GM23248 (cell line): ENCODE data around the gene WNT7B. TPM values are rescaled to one million over a fixed set of nuclear protein-coding genes. Genes with fewer than 3 reads are reported as not detected.

Experiments
- DNase-seq: peaks from one replicate; pipeline ENCODE4 v3.0.0-alpha.2; 2015
- H2AFZ ChIP-seq: fragments of 200-600 bp; sonication (generic); 2 replicates; pipeline ENCODE4 v1.6.1; 2016; ENCODE audit warnings: antibody characterized with exemption
- H3F3A ChIP-seq: fragments of 200-600 bp; sonication (generic); 2 replicates; pipeline ENCODE4 v1.6.1; 2016; ENCODE audit warnings: mild to moderate bottlenecking, antibody characterized with exemption, mixed run types; ENCODE audit not compliant: insufficient read depth
- H3K27ac ChIP-seq: fragments of 200-600 bp; sonication (generic); 2 replicates; pipeline ENCODE4 v1.5.1; 2016; ENCODE audit warnings: mild to moderate bottlenecking
- H3K27me3 ChIP-seq: fragments of 200-600 bp; sonication (generic); replicated peaks from 2 replicates; pipeline ENCODE4 v1.6.1; 2016; ENCODE audit warnings: mild to moderate bottlenecking; ENCODE audit not compliant: insufficient read depth
- H3K36me3 ChIP-seq: fragments of 200-600 bp; sonication (generic); 2 replicates; pipeline ENCODE4 v1.6.1; 2016; ENCODE audit warnings: low read depth, mild to moderate bottlenecking
- H3K4me1 ChIP-seq: fragments of 200-600 bp; sonication (generic); 2 replicates; pipeline ENCODE4 v1.6.1; 2016; ENCODE audit warnings: mild to moderate bottlenecking; ENCODE audit not compliant: insufficient read depth
- H3K4me2 ChIP-seq: fragments of 200-600 bp; sonication (generic); one replicate; pipeline ENCODE4 v1.6.1; 2016; ENCODE audit warnings: mild to moderate bottlenecking; ENCODE audit not compliant: unreplicated experiment
- H3K4me3 ChIP-seq: fragments of 200-600 bp; sonication (generic); 2 replicates; pipeline ENCODE4 v1.5.1; 2016; ENCODE audit warnings: mild to moderate bottlenecking
- H3K79me2 ChIP-seq: fragments of 200-600 bp; sonication (generic); 2 replicates; pipeline ENCODE4 v1.6.1; 2016; ENCODE audit warnings: mild to moderate bottlenecking; ENCODE audit not compliant: insufficient read depth
- H3K9ac ChIP-seq: fragments of 200-600 bp; sonication (generic); 2 replicates; pipeline ENCODE4 v1.6.1; 2016; ENCODE audit warnings: mild to moderate bottlenecking
- H3K9me2 ChIP-seq: fragments of 200-600 bp; sonication (generic); 2 replicates; pipeline ENCODE4 v1.6.1; 2016; ENCODE audit warnings: mixed run types, mild to moderate bottlenecking, moderate library complexity; ENCODE audit not compliant: insufficient read depth
- H3K9me3 ChIP-seq: fragments of 200-600 bp; sonication (generic); one replicate; pipeline ENCODE4 v1.6.1; 2017; ENCODE audit warnings: low read depth
- H4K20me1 ChIP-seq: fragments of 200-600 bp; sonication (generic); 2 replicates; pipeline ENCODE4 v1.6.0; 2016; ENCODE audit not compliant: insufficient read depth
- EZH2 ChIP-seq: fragments of 200-600 bp; sonication (generic); IDR thresholded peaks from 2 replicates; pipeline ENCODE4 v1.6.1; 2018; ENCODE audit warnings: antibody characterized with exemption, mild to moderate bottlenecking; ENCODE audit not compliant: insufficient read depth, poor library complexity, severe bottlenecking
- EZH2phosphoT487 ChIP-seq: fragments of 200-600 bp; sonication (generic); IDR thresholded peaks from 2 replicates; pipeline ENCODE4 v1.6.1; 2018; ENCODE audit warnings: antibody characterized with exemption, moderate library complexity, mild to moderate bottlenecking, low read depth; ENCODE audit not compliant: insufficient read depth
- WGBS, 2 experiments: methylation state at CpG; one replicate each; pipeline ENCODE4 v1.1.6; 2015 to 2017; ENCODE audit warnings: low lambda C conversion rate in 2 of 2, low coverage in 1 of 2; ENCODE audit errors: missing lambda C conversion rate in 2 of 2; 5-methylcytosine and 5-hydroxymethylcytosine counted together
- in situ Hi-C: fragments of 300-500 bp; cut with MboI; formaldehyde crosslinking; loops from 2 replicates; pipeline ENCODE4 v1.15.0; 2020
- polyA plus RNA-seq: library from polyadenylated mRNA; unstranded; fragments of >200 nt; fragmentation: Nextera tagmentation; extraction: Ambion mirVana; gene quantifications from 2 replicates; pipeline ENCODE4 v1.2.1, GENCODE V29; 2016
- total RNA-seq: library from RNA; depleted of rRNA; stranded (reverse); fragments of >200 nt; shearing (Covaris generic); gene quantifications from 2 replicates; pipeline ENCODE4 v1.2.3, GENCODE V29; 2014

WNT7B gene
- total and polyA plus RNA-seq, 2 experiments from 2014 or later = not detected

DNA sequence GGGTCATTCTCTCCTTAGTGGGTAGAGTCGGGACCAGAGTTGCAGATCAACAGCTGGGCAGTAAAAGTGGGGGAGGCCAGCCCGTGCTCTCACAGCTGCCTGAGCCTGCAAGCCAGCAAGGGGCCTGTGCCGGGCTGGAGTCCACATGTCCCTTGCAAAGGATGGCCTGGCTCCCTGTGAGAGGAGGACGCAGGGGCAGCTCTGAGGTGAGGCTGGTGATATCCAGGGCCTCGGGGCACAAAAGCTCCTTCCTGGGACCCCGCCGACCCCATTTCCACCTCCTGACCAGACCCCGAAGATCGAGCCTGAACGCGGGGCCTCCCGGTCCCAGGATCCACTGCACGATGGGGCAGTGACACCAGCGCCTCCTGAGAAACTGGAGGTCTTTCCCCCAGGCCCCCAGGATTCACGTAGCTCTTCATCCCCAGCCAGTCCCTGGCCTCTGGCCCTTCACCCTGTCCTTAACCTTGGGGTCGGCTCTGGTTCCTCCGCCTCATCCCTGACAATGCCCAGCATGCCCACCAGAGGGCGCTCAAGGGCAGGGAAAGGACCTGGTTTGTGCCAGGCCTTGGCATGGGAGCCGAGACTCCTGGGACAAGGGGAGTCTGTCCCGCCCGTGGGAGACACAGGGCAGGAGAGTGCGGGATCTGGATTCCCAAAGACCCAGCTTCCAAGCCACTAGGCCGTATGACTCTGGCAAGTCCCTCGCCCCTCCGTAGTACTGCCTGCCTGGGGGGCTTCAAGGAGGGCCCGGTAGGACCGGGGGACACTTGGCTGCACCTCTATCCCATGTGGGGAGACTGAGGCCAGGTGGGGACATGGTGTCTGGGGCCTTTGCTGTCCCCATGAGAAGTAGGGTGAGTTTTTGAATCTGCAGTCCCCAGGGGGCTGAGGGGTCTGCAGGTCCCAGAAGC lies 17.8 kb upstream of the WNT7B start:
- peak overlapping the region; percentile 53; the same call in 1 of the 2 replicates for H3K9ac ChIP-seq
- DNase-seq = peak; percentile 80
- H3K9me3 ChIP-seq = no peaks in the 10 kb centered on the region
- H3K27ac ChIP-seq = no peak overlapping the region
- H3K9me2 ChIP-seq = no peaks in the 10 kb centered on the region
- H3F3A ChIP-seq = peaks cover 6% of the 10 kb centered on the region; the same call in 1 of the 2 replicates
- H3K36me3 ChIP-seq = no peaks in the 10 kb centered on the region
- TF ChIP-seq EZH2 (no peak), EZH2phosphoT487 (no peak)
- in situ Hi-C loops = no loop called here
- no peaks in the 10 kb centered on the region for H3K27me3 ChIP-seq
- peak overlapping the region; percentile 32 for H3K4me2 ChIP-seq
- H3K4me3 ChIP-seq = no peak overlapping the region
- no peak overlapping the region for H2AFZ ChIP-seq
- H3K79me2 ChIP-seq = peaks cover 29% of the 10 kb centered on the region
- H3K4me1 ChIP-seq = peaks cover 31% of the 10 kb centered on the region
- 34% methylated on average over 26 to 27 of the region's 27 CpGs for WGBS, 2 experiments
- H4K20me1 ChIP-seq = no peaks in the 10 kb centered on the region

- Histone ChIP-seq H3K4me2 (no peak overlapping the region), H4K20me1 (no peaks in the 10 kb centered on the region), H3K27ac (no peak overlapping the region), H3K36me3 (no peaks in the 10 kb centered on the region), H3K79me2 (peaks cover 29% of the 10 kb centered on the region), H3K4me3 (no peak overlapping the region), H3K4me1 (peaks cover 31% of the 10 kb centered on the region), H3K9ac (no peak overlapping the region), H3K9me2 (no peaks in the 10 kb centered on the region), H3F3A (peaks cover 6% of the 10 kb centered on the region; the same call in 1 of the 2 replicates), H3K9me3 (no peaks in the 10 kb centered on the region), H2AFZ (no peak overlapping the region), H3K27me3 (no peaks in the 10 kb centered on the region)
- no peak for TF ChIP-seq EZH2phosphoT487
- no peak for TF ChIP-seq EZH2
- in situ Hi-C loops = no loop called here
- WGBS, 2 experiments = 69 to 76% methylated on average over 2 of the region's 2 CpGs
- DNase-seq = no peak
Observed at GRCh38 chr22:45993841-45994240, 16.9 kb upstream of the WNT7B start.

DNA sequence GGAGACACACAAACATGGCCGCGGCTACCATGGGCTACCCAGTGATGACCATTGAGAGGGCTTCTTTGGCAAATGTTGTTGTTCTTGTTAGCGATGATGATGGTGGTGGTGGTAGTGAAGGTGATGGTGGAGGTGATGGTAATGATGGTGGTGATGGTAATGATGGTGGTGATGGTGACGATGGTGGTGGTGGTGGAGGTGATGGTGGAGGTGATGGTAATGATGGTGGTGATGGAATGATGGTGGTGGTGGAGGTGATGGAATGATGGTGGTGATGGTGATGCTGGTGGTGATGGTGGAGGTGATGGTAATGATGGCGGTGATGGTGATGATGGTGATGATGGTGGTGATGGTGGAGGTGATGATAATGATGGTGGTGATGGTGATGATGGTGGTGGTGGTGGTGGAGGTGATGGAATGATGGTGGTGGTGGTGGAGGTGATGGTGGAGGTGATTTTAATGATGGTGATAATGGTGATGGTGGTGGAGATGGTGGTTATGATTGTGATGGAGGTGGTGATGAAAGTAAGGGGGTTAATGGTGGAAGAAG lies 16.3 kb upstream of the WNT7B start:
- peaks cover 27% of the 10 kb centered on the region for H3K4me1 ChIP-seq
- no peaks in the 10 kb centered on the region for H3K9me3 ChIP-seq
- H3K9me2 ChIP-seq = no peaks in the 10 kb centered on the region
- H3K27me3 ChIP-seq = no peaks in the 10 kb centered on the region
- H2AFZ ChIP-seq = no peak overlapping the region
- H3F3A ChIP-seq = peaks cover 6% of the 10 kb centered on the region; the same call in 1 of the 2 replicates
- no peak for TF ChIP-seq EZH2
- no peak for TF ChIP-seq EZH2phosphoT487
- no peaks in the 10 kb centered on the region for H4K20me1 ChIP-seq
- no peaks in the 10 kb centered on the region for H3K36me3 ChIP-seq
- H3K4me2 ChIP-seq = no peak overlapping the region
- 90 to 94% methylated on average over 4 to 5 of the region's 5 CpGs for WGBS, 2 experiments
- H3K9ac ChIP-seq = no peak overlapping the region
- no peak overlapping the region for H3K4me3 ChIP-seq
- H3K27ac ChIP-seq = no peak overlapping the region
- DNase-seq = no peak
- in situ Hi-C loops = no loop called here
- peaks cover 29% of the 10 kb centered on the region for H3K79me2 ChIP-seq

- DNase-seq = no peak
- no peaks in the 10 kb centered on the region for H4K20me1 ChIP-seq
- H3K36me3 ChIP-seq = no peaks in the 10 kb centered on the region
- H3K9me2 ChIP-seq = no peaks in the 10 kb centered on the region
- H3K9ac ChIP-seq = no peak overlapping the region
- peaks cover 6% of the 10 kb centered on the region; the same call in 1 of the 2 replicates for H3F3A ChIP-seq
- H3K4me1 ChIP-seq = peaks cover 23% of the 10 kb centered on the region
- in situ Hi-C loops = no loop called here
- peaks cover 29% of the 10 kb centered on the region for H3K79me2 ChIP-seq
- no peak overlapping the region for H2AFZ ChIP-seq
- no peak overlapping the region for H3K27ac ChIP-seq
- no peak overlapping the region for H3K4me3 ChIP-seq
- no peaks in the 10 kb centered on the region for H3K27me3 ChIP-seq
- no peaks in the 10 kb centered on the region for H3K9me3 ChIP-seq
- WGBS, 2 experiments = 83 to 92% methylated on average over 3 of the region's 3 CpGs
- TF ChIP-seq EZH2phosphoT487 (no peak), EZH2 (no peak)
- H3K4me2 ChIP-seq = no peak overlapping the region
Observed at GRCh38 chr22:45992737-45993136, 15.8 kb upstream of the WNT7B start.
